HL-60 (cell line): ENCODE data around the gene AGPAT3.

Source experiments
- DNase-seq, 2 experiments: peaks; one replicate each; pipeline ENCODE4 v3.0.0-alpha.2; 2010 to 2020; ENCODE audit warnings: low read depth in 1 of 2, low spot score in 1 of 2
- H3K27ac ChIP-seq: fragments of 250-450 bp; sonication (Bioruptor Pico); replicated peaks from 2 replicates; pipeline ENCODE4 v1.5.1; 2020; ENCODE audit warnings: mild to moderate bottlenecking, moderate library complexity
- H3K27me3 ChIP-seq: fragments of 250-450 bp; sonication (Bioruptor Pico); 2 replicates; pipeline ENCODE4 v1.5.1; 2021; ENCODE audit warnings: mild to moderate bottlenecking, moderate library complexity; ENCODE audit not compliant: insufficient read depth, poor library complexity, severe bottlenecking
- H3K4me3 ChIP-seq: replicated peaks from 2 replicates; pipeline ENCODE4 v1.5.1; 2011; ENCODE audit warnings: mild to moderate bottlenecking, control low read depth, low read length; ENCODE audit not compliant: insufficient read depth
- CTCF ChIP-seq: IDR thresholded peaks from one replicate; pipeline ENCODE4 v1.5.1; 2011; ENCODE audit warnings: low read length, control low read depth, inconsistent platforms; ENCODE audit not compliant: insufficient read depth
- GABPA ChIP-seq: IDR thresholded peaks from 2 replicates; pipeline ENCODE4 v1.6.1; 2012; ENCODE audit warnings: low read depth
- POLR2AphosphoS5 ChIP-seq: IDR thresholded peaks from 2 replicates; pipeline ENCODE4 v1.6.1; 2012; ENCODE audit warnings: low read depth
- REST ChIP-seq: IDR thresholded peaks from 2 replicates; pipeline ENCODE4 v1.6.1; 2012; ENCODE audit warnings: low read depth; ENCODE audit not compliant: insufficient replicate concordance
- SPI1 ChIP-seq: IDR thresholded peaks from 2 replicates; pipeline ENCODE4 v1.6.1; 2012; ENCODE audit warnings: low read depth, mild to moderate bottlenecking, borderline replicate concordance

AGPAT3 gene

GRCh38 chr21:43906585-43907370 lies 41.8 kb downstream of the AGPAT3 start:
- Histone ChIP-seq H3K27ac (no peak overlapping the region), H3K27me3 (no peaks in the 10 kb centered on the region), H3K4me3 (no peak overlapping the region)
- TF ChIP-seq GABPA = no peak
- no peak for TF ChIP-seq REST
- TF ChIP-seq POLR2AphosphoS5 = no peak
- no peak for TF ChIP-seq CTCF
- no peak for TF ChIP-seq SPI1
- DNase-seq = no peak

- TF ChIP-seq POLR2AphosphoS5 (no peak), SPI1 (no peak), GABPA (no peak), REST (no peak), CTCF (no peak)
- H3K27ac ChIP-seq = no peak overlapping the region
- no peak for DNase-seq
- no peak overlapping the region for H3K4me3 ChIP-seq
- H3K27me3 ChIP-seq = no peaks in the 10 kb centered on the region
Measured at GRCh38 chr21:43907751-43908150, 42.7 kb downstream of the AGPAT3 start.

GRCh38 chr21:43908167-43908566 lies 43.1 kb downstream of the AGPAT3 start:
- TF ChIP-seq CTCF = no peak
- TF ChIP-seq POLR2AphosphoS5 = no peak
- no peak for TF ChIP-seq SPI1
- no peak for TF ChIP-seq GABPA
- no peak for TF ChIP-seq REST
- no peak for DNase-seq
- Histone ChIP-seq H3K27ac (no peak overlapping the region), H3K4me3 (no peak overlapping the region), H3K27me3 (no peaks in the 10 kb centered on the region)
